GM19043 (cell line): ENCODE measurements around the gene SPEM3.

Experiments
- ATAC-seq: cut with Tn5 transposase; IDR thresholded peaks from one replicate; pipeline ENCODE4 v1.9.1; 2021; ENCODE audit warnings: low read depth; ENCODE audit not compliant: unreplicated experiment

Gene SPEM3

GRCh38 chr17:7440113-7440833 lies 11.6 kb downstream of the SPEM3 start:
- no peak for ATAC-seq

- ATAC-seq = no peak
Measured at GRCh38 chr17:7440834-7441195, 12.2 kb downstream of the SPEM3 start.

- ATAC-seq = no peak
Measured at GRCh38 chr17:7441266-7441665, 12.6 kb downstream of the SPEM3 start.

- ATAC-seq = no peak
Measured at GRCh38 chr17:7442142-7442541, 13.5 kb downstream of the SPEM3 start.

GRCh38 chr17:7443499-7444485 lies 15.1 kb downstream of the SPEM3 start:
- ATAC-seq = no peak

GRCh38 chr17:7444682-7445618 lies 16.3 kb downstream of the SPEM3 start, which contains the start of gene CHRNB1:
Gene CHRNB1, plus strand, starts transcription at chr17:7445061. Its CDS starts 67 bp downstream, at chr17:7445128.
- no peak for ATAC-seq

- ATAC-seq = no peak
Measured at GRCh38 chr17:7445619-7445968, 16.9 kb downstream of the SPEM3 start.

- no peak for ATAC-seq
Measured at GRCh38 chr17:7448461-7448860, 19.8 kb downstream of the SPEM3 start.

GRCh38 chr17:7459961-7460545 lies 31.4 kb downstream of the SPEM3 start:
- ATAC-seq = no peak

- ATAC-seq = no peak
Measured at GRCh38 chr17:7460850-7461660, 32.4 kb downstream of the SPEM3 start.

- no peak for ATAC-seq
Measured at GRCh38 chr17:7462474-7463371, 34.1 kb downstream of the SPEM3 start.

- no peak for ATAC-seq
Measured at GRCh38 chr17:7463372-7463846, 34.8 kb downstream of the SPEM3 start.

- ATAC-seq = no peak
Measured at GRCh38 chr17:7464081-7464480, 35.4 kb downstream of the SPEM3 start.

- ATAC-seq = no peak
Measured at GRCh38 chr17:7465597-7466275, 37.1 kb downstream of the SPEM3 start.

- no peak for ATAC-seq
Measured at GRCh38 chr17:7466318-7466638, 37.6 kb downstream of the SPEM3 start.

GRCh38 chr17:7466639-7467341 lies 38.1 kb downstream of the SPEM3 start:
- ATAC-seq = no peak

- ATAC-seq = no peak
Measured at GRCh38 chr17:7467498-7467897, 38.8 kb downstream of the SPEM3 start.
